ENCODE measurements around the gene CD2AP.

Gene CD2AP

GRCh38 chr6:47532981-47533585 is 55.5 kb downstream of the CD2AP start:
- H3K9ac ChIP-seq (ENCODE audit: low read length) = no peak overlapping the region
- peaks cover 8% of the 10 kb centered on the region; the same call in 1 of the 2 replicates for H3F3A ChIP-seq (ENCODE audit: insufficient read depth)
- H3K9me2 ChIP-seq (replicated peaks; ENCODE audit: insufficient read depth, low read length) = no peaks in the 10 kb centered on the region
- H2AFZ ChIP-seq (ENCODE audit: low read depth, low read length, severe bottlenecking) = no peak overlapping the region
- no peak overlapping the region for H3K4me3 ChIP-seq (ENCODE audit: insufficient read depth, low read length, poor library complexity, severe bottlenecking)
- no peak for TF ChIP-seq EZH2phosphoT487 (conservative IDR thresholded peaks at IDR 0.05; ENCODE audit: low read length)
- no peak for TF ChIP-seq CTCF (IDR thresholded peaks at IDR 0.05; ENCODE audit: insufficient read depth, low read length, poor library complexity, severe bottlenecking)
- H3K36me3 ChIP-seq (ENCODE audit: low read length) = peaks cover 45% of the 10 kb centered on the region
- no peak overlapping the region for H3K27ac ChIP-seq (ENCODE audit: low read depth, low read length)
- no peak overlapping the region for H3K4me2 ChIP-seq (ENCODE audit: low read depth, low read length, poor library complexity, severe bottlenecking)
- H4K20me1 ChIP-seq (ENCODE audit: low read depth, low read length) = peaks cover 27% of the 10 kb centered on the region
- H3K79me2 ChIP-seq (ENCODE audit: insufficient read depth, low read length) = peaks cover 92% of the 10 kb centered on the region
- H3K27me3 ChIP-seq (ENCODE audit: low read length) = no peaks in the 10 kb centered on the region
- no peaks in the 10 kb centered on the region for H3K9me3 ChIP-seq (ENCODE audit: insufficient read depth, low read length)

DNA sequence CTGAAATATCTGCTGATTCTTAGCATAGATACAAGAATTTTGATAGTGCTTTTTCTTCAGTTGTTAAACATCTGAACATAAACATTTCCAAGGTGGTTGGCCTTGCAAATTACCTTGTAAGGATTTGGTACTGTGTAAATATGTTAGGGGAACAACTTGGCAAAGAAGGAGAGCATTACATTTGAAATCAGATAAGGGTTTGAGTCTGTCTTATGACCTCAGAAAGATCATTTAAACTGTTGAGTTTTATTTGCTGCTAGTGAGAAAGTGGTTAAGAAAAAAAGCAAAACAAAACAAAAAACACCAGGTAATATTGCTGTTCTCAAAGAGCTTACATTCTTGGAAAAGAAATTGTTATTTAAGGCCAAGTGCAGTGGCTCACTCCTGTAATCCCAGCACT is 56.5 kb downstream of the CD2AP start:
- Histone ChIP-seq H3K9me2 (replicated peaks; ENCODE audit: insufficient read depth, low read length) (no peaks in the 10 kb centered on the region), H4K20me1 (ENCODE audit: low read depth, low read length) (peaks cover 30% of the 10 kb centered on the region), H3K27ac (ENCODE audit: low read depth, low read length) (no peak overlapping the region), H3K4me2 (ENCODE audit: low read depth, low read length, poor library complexity, severe bottlenecking) (no peak overlapping the region), H3K36me3 (ENCODE audit: low read length) (peaks cover 51% of the 10 kb centered on the region), H3K9ac (ENCODE audit: low read length) (no peak overlapping the region), H3F3A (ENCODE audit: insufficient read depth) (peaks cover 8% of the 10 kb centered on the region; the same call in 1 of the 2 replicates), H2AFZ (ENCODE audit: low read depth, low read length, severe bottlenecking) (no peak overlapping the region), H3K9me3 (ENCODE audit: insufficient read depth, low read length) (no peaks in the 10 kb centered on the region), H3K79me2 (ENCODE audit: insufficient read depth, low read length) (peaks cover 92% of the 10 kb centered on the region), H3K4me3 (ENCODE audit: insufficient read depth, low read length, poor library complexity, severe bottlenecking) (no peak overlapping the region), H3K27me3 (ENCODE audit: low read length) (no peaks in the 10 kb centered on the region)
- no peak for TF ChIP-seq EZH2phosphoT487 (conservative IDR thresholded peaks at IDR 0.05; ENCODE audit: low read length)
- TF ChIP-seq CTCF (IDR thresholded peaks at IDR 0.05; ENCODE audit: insufficient read depth, low read length, poor library complexity, severe bottlenecking) = no peak

- peaks cover 30% of the 10 kb centered on the region for H4K20me1 ChIP-seq (ENCODE audit: low read depth, low read length)
- H3K36me3 ChIP-seq (ENCODE audit: low read length) = peaks cover 54% of the 10 kb centered on the region
- peaks cover 90% of the 10 kb centered on the region for H3K79me2 ChIP-seq (ENCODE audit: insufficient read depth, low read length)
- no peak overlapping the region for H3K9ac ChIP-seq (ENCODE audit: low read length)
- H3K4me2 ChIP-seq (ENCODE audit: low read depth, low read length, poor library complexity, severe bottlenecking) = no peak overlapping the region
- no peak overlapping the region for H2AFZ ChIP-seq (ENCODE audit: low read depth, low read length, severe bottlenecking)
- H3K27ac ChIP-seq (ENCODE audit: low read depth, low read length) = no peak overlapping the region
- H3K27me3 ChIP-seq (ENCODE audit: low read length) = no peaks in the 10 kb centered on the region
- H3K4me3 ChIP-seq (ENCODE audit: insufficient read depth, low read length, poor library complexity, severe bottlenecking) = no peak overlapping the region
- no peak for TF ChIP-seq CTCF (IDR thresholded peaks at IDR 0.05; ENCODE audit: insufficient read depth, low read length, poor library complexity, severe bottlenecking)
- TF ChIP-seq EZH2phosphoT487 (conservative IDR thresholded peaks at IDR 0.05; ENCODE audit: low read length) = no peak
- no peaks in the 10 kb centered on the region for H3K9me2 ChIP-seq (replicated peaks; ENCODE audit: insufficient read depth, low read length)
- no peaks in the 10 kb centered on the region for H3K9me3 ChIP-seq (ENCODE audit: insufficient read depth, low read length)
- H3F3A ChIP-seq (ENCODE audit: insufficient read depth) = peaks cover 4% of the 10 kb centered on the region; the same call in 1 of the 2 replicates
These were observed 58.0 kb downstream of the CD2AP start for GRCh38 chr6:47535316-47536225.
